PFSK-1 (cell line): ENCODE data around the gene ACOXL.

Experiments used
- FOXP2 ChIP-seq: optimal IDR thresholded peaks from 2 replicates; pipeline ENCODE3; 2011; ENCODE audit warnings: borderline replicate concordance, control low read depth, inconsistent platforms; ENCODE audit not compliant: insufficient read depth; ENCODE audit errors: extremely low read length, extremely low read depth
- POLR2AphosphoS5 ChIP-seq: IDR thresholded peaks from 2 replicates; pipeline ENCODE4 v1.6.1; 2012; ENCODE audit warnings: low read depth, mild to moderate bottlenecking, control low read depth, low read length, moderate library complexity
- SIN3A ChIP-seq: IDR thresholded peaks from 2 replicates; pipeline ENCODE4 v1.6.1; 2012; ENCODE audit warnings: mild to moderate bottlenecking, low read length, moderate library complexity, borderline replicate concordance; ENCODE audit not compliant: insufficient read depth
- TAF1 ChIP-seq: IDR thresholded peaks from 2 replicates; pipeline ENCODE4 v1.6.1; 2012; ENCODE audit warnings: low read length, control low read depth, borderline replicate concordance; ENCODE audit not compliant: insufficient read depth
- TF ChIP-seq, protein P1 (sequence below), 2 experiments: IDR thresholded peaks; 2 replicates each; pipeline versions ENCODE4 v1.6.1 to v1.8.0; 2011 to 2012; ENCODE audit warnings: low read depth in 2 of 2, low read length in 2 of 2, control low read depth in 1 of 2, inconsistent platforms in 1 of 2, mild to moderate bottlenecking in 1 of 2, moderate library complexity in 1 of 2; ENCODE audit not compliant: insufficient read depth in 1 of 2

Gene ACOXL

GRCh38 chr2:111143843-111144198 lies 411.4 kb downstream of the ACOXL start:
- TF ChIP-seq POLR2AphosphoS5 (no peak), SIN3A (no peak), TAF1 (no peak), FOXP2 (no peak)
- TF ChIP-seq, protein P1, sequence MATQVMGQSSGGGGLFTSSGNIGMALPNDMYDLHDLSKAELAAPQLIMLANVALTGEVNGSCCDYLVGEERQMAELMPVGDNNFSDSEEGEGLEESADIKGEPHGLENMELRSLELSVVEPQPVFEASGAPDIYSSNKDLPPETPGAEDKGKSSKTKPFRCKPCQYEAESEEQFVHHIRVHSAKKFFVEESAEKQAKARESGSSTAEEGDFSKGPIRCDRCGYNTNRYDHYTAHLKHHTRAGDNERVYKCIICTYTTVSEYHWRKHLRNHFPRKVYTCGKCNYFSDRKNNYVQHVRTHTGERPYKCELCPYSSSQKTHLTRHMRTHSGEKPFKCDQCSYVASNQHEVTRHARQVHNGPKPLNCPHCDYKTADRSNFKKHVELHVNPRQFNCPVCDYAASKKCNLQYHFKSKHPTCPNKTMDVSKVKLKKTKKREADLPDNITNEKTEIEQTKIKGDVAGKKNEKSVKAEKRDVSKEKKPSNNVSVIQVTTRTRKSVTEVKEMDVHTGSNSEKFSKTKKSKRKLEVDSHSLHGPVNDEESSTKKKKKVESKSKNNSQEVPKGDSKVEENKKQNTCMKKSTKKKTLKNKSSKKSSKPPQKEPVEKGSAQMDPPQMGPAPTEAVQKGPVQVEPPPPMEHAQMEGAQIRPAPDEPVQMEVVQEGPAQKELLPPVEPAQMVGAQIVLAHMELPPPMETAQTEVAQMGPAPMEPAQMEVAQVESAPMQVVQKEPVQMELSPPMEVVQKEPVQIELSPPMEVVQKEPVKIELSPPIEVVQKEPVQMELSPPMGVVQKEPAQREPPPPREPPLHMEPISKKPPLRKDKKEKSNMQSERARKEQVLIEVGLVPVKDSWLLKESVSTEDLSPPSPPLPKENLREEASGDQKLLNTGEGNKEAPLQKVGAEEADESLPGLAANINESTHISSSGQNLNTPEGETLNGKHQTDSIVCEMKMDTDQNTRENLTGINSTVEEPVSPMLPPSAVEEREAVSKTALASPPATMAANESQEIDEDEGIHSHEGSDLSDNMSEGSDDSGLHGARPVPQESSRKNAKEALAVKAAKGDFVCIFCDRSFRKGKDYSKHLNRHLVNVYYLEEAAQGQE (IDR thresholded peaks at IDR 0.05; ENCODE audit: insufficient read depth in 1 of 2, low read depth in 2 of 2, low read length in 2 of 2): no peak

- no peak for TF ChIP-seq TAF1
- TF ChIP-seq, protein P1 (IDR thresholded peaks at IDR 0.05; ENCODE audit: insufficient read depth in 1 of 2, low read depth in 2 of 2, low read length in 2 of 2): no peak
- no peak for TF ChIP-seq SIN3A
- TF ChIP-seq FOXP2: no peak
- no peak for TF ChIP-seq POLR2AphosphoS5
These were observed 412.9 kb downstream of the ACOXL start for GRCh38 chr2:111145103-111145760.

GRCh38 chr2:111145951-111146350 lies 413.6 kb downstream of the ACOXL start:
- TF ChIP-seq FOXP2: no peak
- TF ChIP-seq, protein P1 (IDR thresholded peaks at IDR 0.05; ENCODE audit: insufficient read depth in 1 of 2, low read depth in 2 of 2, low read length in 2 of 2): no peak
- TF ChIP-seq POLR2AphosphoS5: no peak
- no peak for TF ChIP-seq TAF1
- no peak for TF ChIP-seq SIN3A

DNA sequence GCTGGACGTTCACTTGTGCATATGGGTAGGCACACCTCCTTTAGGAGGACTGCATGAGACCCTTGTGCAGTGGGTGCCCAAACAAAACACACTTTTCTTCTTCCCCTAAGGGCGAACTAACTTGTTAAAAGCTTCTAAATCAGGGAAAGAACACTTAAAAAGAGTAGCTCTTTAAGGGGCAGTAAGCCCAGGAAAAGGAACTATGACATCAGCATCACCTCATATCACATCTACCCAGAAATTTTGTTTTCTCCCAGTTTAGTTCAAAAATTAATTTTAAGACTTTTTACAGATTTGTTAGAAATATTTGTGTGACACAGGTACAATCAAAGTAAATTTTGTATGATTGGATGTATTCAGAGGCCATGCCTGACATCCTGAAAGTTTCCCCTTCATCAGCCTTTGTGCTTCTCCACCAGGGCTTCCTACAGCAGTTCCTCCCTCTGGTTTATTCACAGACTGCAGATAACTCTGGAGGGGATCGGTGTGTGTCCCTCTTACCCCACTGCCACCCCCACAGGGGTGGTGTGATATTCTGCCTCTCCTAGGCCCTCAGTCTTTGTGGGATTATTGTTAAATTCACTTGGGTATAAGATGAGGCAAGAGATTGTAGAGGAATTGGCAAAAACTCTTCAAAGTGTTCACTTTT lies 416.0 kb downstream of the ACOXL start:
- TF ChIP-seq TAF1: no peak
- TF ChIP-seq, protein P1 (IDR thresholded peaks at IDR 0.05; ENCODE audit: insufficient read depth in 1 of 2, low read depth in 2 of 2, low read length in 2 of 2): no peak

DNA sequence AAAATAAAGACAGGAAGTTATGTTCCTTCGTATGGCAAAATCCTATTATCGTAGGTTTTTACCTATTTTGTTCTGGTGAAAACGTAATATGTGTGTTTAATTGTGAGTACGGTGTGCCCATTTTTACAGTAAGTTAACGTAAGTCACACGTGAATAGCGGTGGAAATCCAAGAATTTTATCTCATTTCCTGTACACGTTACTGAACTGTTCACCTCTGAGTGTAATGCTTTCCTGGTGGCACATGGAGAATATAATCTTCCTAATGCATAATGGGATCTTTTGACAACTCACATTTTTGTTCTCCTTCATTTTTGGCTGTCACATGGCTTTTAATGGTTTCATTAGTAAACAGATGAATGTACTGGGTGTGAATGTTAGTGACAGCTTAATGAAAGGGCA lies 416.6 kb downstream of the ACOXL start:
- no peak for TF ChIP-seq TAF1
